Inferior parietal cortex (tissue), 1 donor: ENCODE measurements around the gene ECT2L.

ENCODE experiments used
- DNase-seq: peaks from one replicate; pipeline ENCODE4 v3.0.0-alpha.2; 2016; ENCODE audit errors: extremely low spot score

ECT2L gene

GRCh38 chr6:138795809-138796603, at the start of gene ECT2L:
ECT2L (plus strand) TSS chr6:138796087; CDS start chr6:138813275, 17,188 bp downstream.
- no peak for DNase-seq

DNA sequence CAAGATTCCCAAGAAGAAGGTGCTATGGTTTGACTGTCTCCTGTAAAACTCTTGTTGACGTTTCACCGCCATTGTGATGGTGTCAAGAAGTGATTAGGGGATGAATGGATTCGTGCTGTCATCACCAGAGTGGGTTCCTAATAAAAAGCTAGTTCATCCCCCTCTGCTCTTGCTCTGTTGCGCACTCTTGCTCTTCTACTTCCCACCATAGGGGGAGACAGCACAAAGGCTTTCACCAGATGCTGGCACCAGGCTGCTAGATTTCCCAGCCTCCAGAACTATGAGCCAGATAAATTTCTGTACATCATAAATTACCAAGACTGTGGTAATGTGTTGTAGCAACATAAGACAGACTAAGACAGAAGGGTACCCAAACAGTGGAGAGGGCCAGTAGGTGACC, 43.9 kb upstream of the ECT2L start:
- no peak for DNase-seq

GRCh38 chr6:138757136-138757535, 38.8 kb upstream of the ECT2L start:
- no peak for DNase-seq

DNA sequence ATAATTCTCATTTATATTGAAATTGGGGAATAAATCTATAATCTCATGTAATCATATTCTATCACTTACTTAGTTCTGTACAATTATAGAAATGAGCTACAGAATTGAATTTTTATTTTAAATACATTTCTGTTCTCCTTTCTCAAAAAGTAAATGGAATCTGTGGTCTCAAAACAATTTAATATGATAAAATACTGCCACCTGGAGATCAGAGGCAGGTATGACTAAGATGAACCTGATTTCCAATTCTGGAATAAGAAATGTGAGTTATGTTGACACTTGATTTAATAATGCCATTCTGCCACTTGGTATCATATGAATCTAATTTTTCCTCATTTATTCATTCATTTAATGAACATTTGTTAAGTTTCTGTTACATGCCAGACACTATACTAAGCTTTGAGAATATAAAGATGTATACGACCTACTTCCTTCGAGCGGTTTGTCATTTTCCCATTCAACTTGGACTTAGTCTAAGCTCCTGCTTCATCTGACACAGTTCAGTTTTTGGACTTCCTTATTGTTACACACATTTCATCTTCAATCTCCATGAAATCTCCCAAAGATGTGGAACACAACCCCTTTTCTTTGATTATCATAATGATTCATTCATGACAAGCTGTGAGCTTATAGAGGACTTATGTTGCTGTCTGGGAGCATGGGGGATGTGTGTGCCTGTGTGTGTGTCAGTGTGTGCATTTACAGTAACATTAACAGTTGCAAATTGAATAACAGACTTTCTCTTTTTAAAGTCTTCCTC, 29.8 kb upstream of the ECT2L start:
- peak; percentile 78 for DNase-seq

DNA sequence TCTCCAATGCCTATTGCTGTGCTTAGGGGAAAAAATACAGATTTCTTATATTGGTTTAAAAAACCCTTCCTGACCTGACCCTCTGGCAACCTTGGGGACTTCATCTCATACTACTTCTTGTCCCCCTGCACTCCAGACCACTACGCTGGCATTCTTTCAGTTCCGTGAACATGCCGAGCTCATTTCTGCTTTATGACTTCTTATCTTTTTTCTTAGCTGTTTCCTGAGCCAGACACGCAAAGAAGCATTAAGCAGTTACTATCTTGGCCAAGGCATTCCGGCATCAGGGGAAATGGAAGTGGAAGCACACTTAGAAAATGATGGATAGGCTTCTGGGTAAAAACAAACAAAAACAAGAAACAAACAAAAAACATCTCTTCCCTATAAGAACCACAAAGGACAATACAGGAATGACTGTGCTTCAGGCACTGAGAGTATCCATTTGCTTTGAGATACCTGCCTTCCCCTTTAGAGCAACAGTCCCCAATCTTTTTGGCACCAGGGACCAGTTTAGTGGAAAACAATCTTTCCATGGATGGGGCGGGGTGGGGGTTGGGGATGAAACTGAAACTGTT, 26.7 kb upstream of the ECT2L start:
- no peak for DNase-seq

DNA sequence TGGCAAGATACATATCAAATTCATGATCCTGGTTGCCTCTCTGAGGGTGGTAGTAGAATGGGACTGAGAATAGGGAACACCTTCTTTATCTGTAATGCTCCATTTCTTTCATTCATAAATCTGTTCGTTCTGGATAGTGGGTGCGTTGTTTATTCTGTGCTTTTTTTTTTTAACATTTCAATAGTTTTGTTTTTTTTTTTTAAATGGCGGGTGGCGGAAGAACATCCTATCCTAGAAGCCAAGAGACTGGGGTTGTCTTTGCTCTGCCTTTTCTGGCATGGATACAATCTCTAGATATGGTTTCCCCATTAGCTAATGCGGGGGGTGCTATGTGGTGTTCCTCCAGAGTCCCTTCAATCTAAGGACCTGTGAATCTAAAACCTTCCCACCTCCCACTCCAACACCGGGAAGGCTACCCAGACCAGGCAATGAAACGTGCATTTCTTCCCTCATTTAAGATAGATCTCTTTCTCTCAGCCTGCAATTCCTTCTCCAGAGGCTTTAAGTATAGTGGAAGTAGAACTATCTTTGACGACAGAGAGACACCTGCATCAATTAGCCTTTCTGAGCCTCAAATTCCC, 23.2 kb upstream of the ECT2L start:
- no peak for DNase-seq

DNA sequence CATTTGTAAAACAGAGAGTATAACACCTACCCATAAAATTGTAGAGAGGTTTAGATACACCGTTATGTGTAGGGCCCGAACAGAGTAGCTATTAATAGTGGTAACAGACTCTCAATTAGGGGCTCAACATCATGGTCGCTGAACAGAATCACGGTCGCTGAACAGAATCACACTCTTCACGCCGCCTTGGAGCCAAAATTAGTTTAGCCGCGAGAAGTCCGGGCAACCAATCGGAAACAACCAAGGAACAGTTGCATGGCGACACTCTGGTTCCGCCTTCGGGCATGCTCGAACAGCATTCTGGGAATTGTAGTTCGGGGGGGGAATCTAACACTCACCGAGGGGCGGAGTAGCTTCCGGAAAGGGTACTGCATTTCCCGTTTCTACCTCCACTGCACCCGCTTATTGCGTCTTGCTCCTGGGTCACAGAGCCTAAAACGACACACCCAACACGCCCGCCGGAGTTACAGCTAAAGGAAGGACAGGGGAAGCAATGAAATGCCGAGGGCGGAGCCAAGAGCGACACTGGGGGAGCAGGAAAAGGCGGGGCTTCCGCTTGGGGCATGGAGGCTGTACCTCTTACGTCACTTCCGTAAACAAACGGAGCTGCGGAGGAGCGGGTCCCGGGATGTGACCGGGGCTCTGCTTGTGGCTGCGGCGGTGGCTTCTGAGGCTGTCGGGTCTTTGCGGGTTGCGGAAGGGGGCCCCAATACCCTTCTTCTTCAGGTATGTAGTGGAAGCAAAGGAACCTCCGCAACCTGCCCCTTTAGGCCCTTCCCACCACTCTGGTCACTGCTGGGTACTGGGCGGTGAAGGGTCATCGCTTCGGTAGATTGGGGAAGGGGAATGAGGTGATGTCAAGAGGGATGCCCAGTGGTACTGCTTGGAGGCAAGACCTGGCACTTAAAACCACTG, 22.5 kb upstream of the ECT2L start, which contains the start of gene CCDC28A:
Gene CCDC28A, plus strand, starts transcription at position 593 of the 915 bp plus-strand sequence. CDS start 2,352 bp downstream, outside the sequence.
- DNase-seq, result peak; percentile 97

GRCh38 chr6:138774370-138774769, 21.5 kb upstream of the ECT2L start:
- DNase-seq, result peak; percentile 32

DNA sequence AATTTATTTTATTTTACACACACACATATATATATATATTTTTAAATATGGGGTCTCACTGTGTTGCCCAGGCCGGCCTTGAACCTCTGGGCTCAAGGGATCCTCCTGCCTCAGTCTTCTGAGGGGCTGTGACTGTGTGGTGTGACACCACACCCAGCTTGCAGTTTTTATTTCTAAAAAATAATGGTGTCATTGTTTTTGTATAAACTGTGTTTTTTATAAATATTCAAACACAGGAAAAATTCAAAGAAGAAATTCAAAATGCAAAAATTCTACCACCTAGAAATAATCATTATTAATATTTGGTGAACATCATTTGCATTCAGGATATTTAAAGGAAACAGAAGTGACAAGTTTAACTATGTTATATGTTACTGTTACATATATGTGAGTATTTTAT, 19.2 kb upstream of the ECT2L start:
- DNase-seq, result no peak

DNA sequence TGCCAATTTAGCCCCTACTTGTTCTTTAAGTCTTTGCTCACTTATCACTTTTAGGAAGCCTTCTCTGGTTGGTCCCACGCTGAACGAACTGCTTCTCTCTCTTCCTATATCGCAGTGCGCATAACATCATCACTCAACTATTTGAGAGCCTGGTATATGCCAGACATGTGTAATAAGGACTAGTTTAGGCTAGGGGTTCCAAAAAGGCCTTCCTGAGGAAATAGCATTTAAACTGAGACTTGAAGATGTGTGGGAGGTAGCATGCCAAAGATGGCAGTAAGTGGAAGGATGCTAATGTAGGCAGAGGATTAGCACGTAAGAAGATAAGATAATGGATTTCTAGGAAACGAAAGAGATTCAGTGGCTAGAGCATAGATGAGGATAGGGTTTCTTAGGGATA, 17.6 kb upstream of the ECT2L start:
- no peak for DNase-seq

DNA sequence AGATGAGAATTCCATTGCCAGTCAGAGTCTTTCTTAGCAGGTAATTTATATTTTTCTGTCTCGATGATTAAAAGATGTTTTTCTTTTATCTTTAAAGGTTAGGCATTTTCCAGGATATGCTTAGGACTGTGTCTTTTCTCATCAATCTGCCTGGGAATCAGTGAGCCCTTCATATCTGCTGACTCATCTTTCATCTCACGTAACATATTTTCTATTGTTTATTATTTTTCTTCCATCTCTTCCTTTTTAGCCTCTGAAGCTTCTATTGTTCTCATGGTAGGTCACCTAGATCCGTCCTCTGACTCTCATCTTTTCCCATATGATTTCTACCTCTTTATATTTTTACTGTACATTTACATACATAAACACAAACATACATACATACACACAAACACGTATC, 13.6 kb upstream of the ECT2L start:
- DNase-seq, result no peak

DNA sequence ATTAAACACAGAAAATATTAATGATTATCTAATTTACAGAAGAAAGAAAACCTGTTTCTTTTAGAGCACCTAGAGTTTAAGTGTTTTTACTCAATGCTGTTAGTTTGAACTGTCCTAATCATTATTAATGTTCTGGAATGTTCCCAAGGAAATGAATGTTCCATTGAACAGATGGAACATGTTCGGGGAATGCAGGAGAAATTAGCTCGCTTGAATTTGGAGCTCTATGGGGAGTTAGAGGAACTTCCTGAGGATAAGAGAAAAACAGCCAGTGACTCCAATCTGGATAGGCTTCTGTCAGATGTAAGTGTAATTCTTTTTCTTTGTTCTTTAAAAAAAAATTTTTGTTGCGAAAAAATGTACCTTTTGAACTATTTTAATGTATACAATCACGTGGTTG, 10.8 kb upstream of the ECT2L start:
- no peak for DNase-seq

GRCh38 chr6:138785980-138786379, 9.9 kb upstream of the ECT2L start:
- DNase-seq, result peak; percentile 17

- DNase-seq, result no peak
Observed at GRCh38 chr6:138787138-138787537, 8.7 kb upstream of the ECT2L start.

DNA sequence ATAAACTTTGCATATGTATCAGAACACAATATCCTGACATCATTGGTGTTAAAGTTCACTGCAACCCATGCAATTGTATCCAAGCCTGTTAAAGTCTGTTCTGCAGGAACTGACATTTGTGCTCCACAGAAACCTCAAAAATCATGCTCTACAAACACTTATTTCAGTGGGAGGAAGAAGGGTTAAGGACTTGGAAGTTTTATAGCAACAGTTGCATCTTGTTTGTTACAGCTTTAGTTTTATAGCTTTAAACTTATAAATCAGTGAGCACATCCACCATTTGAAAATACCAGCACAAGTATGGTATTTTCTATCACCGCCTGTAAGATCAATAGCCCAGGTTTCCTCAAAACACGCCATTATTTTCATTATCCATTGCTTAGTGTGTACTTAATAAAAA, 884 bp downstream of the ECT2L start:
- no peak for DNase-seq

DNA sequence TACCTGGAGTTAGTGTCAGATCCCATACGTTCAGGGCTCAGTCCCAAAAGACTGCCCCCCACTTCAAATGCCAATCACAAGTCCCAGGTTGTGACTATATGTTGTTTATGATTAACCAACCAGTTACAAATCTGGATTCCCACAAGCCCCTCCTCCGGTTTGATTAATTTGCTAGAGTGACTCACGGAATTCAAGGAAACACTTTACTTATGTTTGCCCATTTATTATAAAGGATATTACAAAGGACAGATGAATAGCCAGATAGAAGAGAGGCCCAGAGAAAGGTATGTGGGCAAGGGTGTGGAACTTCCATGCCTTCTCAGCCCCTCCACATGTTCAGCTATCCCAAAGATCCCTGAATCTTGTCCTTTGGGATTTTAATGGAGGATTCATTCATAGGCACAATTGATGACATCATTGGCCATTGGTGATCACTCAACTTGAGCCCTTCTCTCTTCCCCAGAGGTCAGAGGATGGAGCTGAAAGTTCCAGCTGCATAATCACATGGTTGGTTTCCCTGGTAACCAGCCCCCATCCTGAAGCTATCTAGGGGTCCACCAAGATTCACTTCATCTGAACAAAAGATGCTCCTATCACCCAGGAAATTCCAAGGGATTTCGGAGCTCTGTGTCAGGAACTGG, 2.0 kb downstream of the ECT2L start:
- DNase-seq, result no peak

DNA sequence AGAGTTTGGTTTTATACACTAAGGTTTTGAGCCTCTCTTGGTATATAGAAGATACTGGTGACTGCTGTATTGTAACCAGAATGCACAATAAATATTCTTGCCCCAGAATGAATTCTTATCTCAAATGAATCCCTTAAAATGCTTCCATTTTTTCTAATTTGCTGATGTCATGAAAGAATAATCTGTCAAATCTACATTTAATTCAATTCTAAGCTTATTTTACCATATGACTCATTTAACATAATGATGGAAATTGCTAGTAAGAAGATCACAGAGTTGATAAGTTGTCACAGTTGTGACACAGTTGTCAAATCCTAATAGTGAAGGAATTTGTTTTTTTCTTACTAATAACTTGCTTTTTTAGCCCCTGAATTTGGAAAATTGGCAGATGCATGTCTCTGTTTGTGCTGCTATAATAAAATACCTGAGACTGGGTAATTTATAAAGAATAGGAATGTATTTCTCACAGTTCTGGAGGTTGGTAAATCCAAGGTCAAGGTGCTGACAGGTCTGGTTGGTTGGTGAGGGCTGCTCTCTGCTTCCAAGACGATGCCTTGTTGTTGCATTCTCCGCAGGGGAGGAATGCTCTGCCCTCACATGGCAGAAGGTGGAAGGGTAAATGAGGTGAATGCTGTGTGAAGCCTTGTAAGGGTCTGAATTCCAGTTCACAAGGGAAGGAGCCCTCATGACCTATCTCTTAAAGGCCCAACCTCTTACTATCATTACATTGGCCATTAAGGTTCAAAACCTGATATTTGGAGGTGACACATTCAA, 4.7 kb downstream of the ECT2L start:
- no peak for DNase-seq

GRCh38 chr6:138803331-138803730, 7.4 kb downstream of the ECT2L start:
- DNase-seq, result no peak

GRCh38 chr6:138803861-138804260, 8.0 kb downstream of the ECT2L start:
- DNase-seq, result no peak
